Uterus (tissue), 4 donors: Measurements from ENCODE around the gene DMRTB1. TPM values are rescaled to one million over a fixed set of nuclear protein-coding genes. Genes with fewer than 3 reads are reported as not detected.

Experiments used
- DNase-seq, 2 donors: peaks; one replicate each; pipeline ENCODE4 v3.0.0-alpha.2; 2019 to 2020
- H3K27ac ChIP-seq, 2 donors: fragments of 200-600 bp; sonication (generic); 1 replicate in 1 of 2; 2 replicates in 1 of 2; pipeline ENCODE4 v1.5.1; 2016 to 2018
- H3K27me3 ChIP-seq, 2 donors: fragments of 200-600 bp; sonication (generic); one replicate each; pipeline ENCODE4 v1.5.1; 2018 to 2019; ENCODE audit warnings: control low read depth in 1 of 2
- H3K36me3 ChIP-seq, 2 donors: fragments of 200-600 bp; sonication (generic); one replicate each; pipeline ENCODE4 v1.5.1; 2019; ENCODE audit warnings: control low read depth in 1 of 2
- H3K4me1 ChIP-seq, 2 donors: fragments of 200-600 bp; sonication (generic); one replicate each; pipeline ENCODE4 v1.5.1; 2018 to 2019; ENCODE audit warnings: control low read depth in 1 of 2
- H3K4me3 ChIP-seq, 2 donors: fragments of 200-600 bp; sonication (generic); 1 replicate in 1 of 2; 2 replicates in 1 of 2; pipeline ENCODE4 v1.5.1; 2018 to 2019; ENCODE audit warnings: mild to moderate bottlenecking in 1 of 2
- H3K9me3 ChIP-seq, 2 donors: fragments of 200-600 bp; sonication (generic); one replicate each; pipeline ENCODE4 v1.5.1; 2019; ENCODE audit warnings: control low read depth in 1 of 2
- POLR2A ChIP-seq, 2 donors: fragments of 450-650 bp; IDR thresholded peaks; one replicate each; pipeline ENCODE4 v1.6.1; 2016; ENCODE audit warnings: antibody characterized with exemption in 2 of 2, mild to moderate bottlenecking in 1 of 2, moderate library complexity in 1 of 2
- intact Hi-C: fragments of 100-400 bp; cut with DNase I; formaldehyde crosslinking; loops from one replicate; pipeline ENCODE4 v1.15.1; 2023; ENCODE audit warnings: low total_unique reads
- total RNA-seq, 4 donors: library from RNA; depleted of rRNA in 3 of 4; stranded (reverse); fragments of >200 nt in 3 of 4; gene quantifications; one replicate each; pipeline versions ENCODE4 v1.1.0 to v1.2.4, GENCODE V29; 2014 to 2023
- TF ChIP-seq, protein P1 (sequence below), 4 experiments: fragments of 200-600 bp in 2 of 4; fragments of 450-650 bp in 2 of 4; sonication (generic) in 2 of 4; IDR thresholded peaks; one replicate each; pipeline ENCODE4 v1.5.1; 2016 to 2019; ENCODE audit warnings: antibody characterized with exemption in 4 of 4, mild to moderate bottlenecking in 2 of 4, moderate library complexity in 1 of 4
- donor health status: DM: yes; HTN: yes; CAD: no.

Gene DMRTB1
- total RNA-seq, 4 donors from 2014 or later = not detected

GRCh38 chr1:53416269-53416813, 42.9 kb upstream of the DMRTB1 start:
- H3K4me3 ChIP-seq = no peak overlapping the region
- H3K9me3 ChIP-seq = no peaks in the 10 kb centered on the region
- no peaks in the 10 kb centered on the region for H3K36me3 ChIP-seq
- H3K4me1 ChIP-seq = no peaks in the 10 kb centered on the region
- no peak for TF ChIP-seq POLR2A (IDR thresholded peaks at IDR 0.05)
- TF ChIP-seq, protein P1, sequence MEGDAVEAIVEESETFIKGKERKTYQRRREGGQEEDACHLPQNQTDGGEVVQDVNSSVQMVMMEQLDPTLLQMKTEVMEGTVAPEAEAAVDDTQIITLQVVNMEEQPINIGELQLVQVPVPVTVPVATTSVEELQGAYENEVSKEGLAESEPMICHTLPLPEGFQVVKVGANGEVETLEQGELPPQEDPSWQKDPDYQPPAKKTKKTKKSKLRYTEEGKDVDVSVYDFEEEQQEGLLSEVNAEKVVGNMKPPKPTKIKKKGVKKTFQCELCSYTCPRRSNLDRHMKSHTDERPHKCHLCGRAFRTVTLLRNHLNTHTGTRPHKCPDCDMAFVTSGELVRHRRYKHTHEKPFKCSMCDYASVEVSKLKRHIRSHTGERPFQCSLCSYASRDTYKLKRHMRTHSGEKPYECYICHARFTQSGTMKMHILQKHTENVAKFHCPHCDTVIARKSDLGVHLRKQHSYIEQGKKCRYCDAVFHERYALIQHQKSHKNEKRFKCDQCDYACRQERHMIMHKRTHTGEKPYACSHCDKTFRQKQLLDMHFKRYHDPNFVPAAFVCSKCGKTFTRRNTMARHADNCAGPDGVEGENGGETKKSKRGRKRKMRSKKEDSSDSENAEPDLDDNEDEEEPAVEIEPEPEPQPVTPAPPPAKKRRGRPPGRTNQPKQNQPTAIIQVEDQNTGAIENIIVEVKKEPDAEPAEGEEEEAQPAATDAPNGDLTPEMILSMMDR (IDR thresholded peaks at IDR 0.05) = no peak
- no peaks in the 10 kb centered on the region for H3K27me3 ChIP-seq
- no peak for DNase-seq
- no peak overlapping the region for H3K27ac ChIP-seq
- intact Hi-C loops = no loop called here

DNA sequence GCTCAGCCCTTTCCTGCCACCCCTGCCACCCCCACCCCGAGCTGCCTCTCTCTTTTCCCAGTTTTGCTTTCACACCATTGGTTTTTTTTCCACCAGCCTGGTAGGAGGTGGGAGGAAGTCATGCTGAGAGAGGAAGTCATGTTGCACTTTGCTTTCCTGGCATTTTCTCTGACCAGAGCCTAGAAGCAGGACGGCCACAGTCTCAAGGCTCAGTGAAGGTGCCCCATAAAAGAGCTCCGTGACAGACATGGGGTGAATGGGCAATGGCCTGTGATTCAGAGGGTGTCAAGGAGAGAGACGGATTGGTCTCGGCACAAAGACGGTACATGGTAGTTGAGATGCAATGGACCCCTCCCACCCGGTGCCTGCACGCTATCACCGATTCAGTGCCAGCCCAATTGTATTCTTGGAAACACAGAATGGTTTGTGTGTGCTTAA, 42.1 kb upstream of the DMRTB1 start:
- TF ChIP-seq, protein P1 (IDR thresholded peaks at IDR 0.05) = no peak
- no peak for TF ChIP-seq POLR2A (IDR thresholded peaks at IDR 0.05)
- no peaks in the 10 kb centered on the region for H3K36me3 ChIP-seq
- H3K9me3 ChIP-seq = no peaks in the 10 kb centered on the region
- H3K27ac ChIP-seq = no peak overlapping the region
- no peak overlapping the region for H3K4me3 ChIP-seq
- no peaks in the 10 kb centered on the region for H3K4me1 ChIP-seq
- no peaks in the 10 kb centered on the region for H3K27me3 ChIP-seq
- no peak for DNase-seq
- intact Hi-C loops = no loop called here

GRCh38 chr1:53419034-53419433, 40.2 kb upstream of the DMRTB1 start:
- H3K9me3 ChIP-seq = no peaks in the 10 kb centered on the region
- TF ChIP-seq POLR2A (IDR thresholded peaks at IDR 0.05) = no peak
- TF ChIP-seq, protein P1 (IDR thresholded peaks at IDR 0.05) = no peak
- no peak for DNase-seq
- intact Hi-C loops = no loop called here
- H3K27ac ChIP-seq = no peak overlapping the region
- H3K4me3 ChIP-seq = no peak overlapping the region
- no peaks in the 10 kb centered on the region for H3K27me3 ChIP-seq
- H3K36me3 ChIP-seq = no peaks in the 10 kb centered on the region
- H3K4me1 ChIP-seq = no peaks in the 10 kb centered on the region

- no peaks in the 10 kb centered on the region for H3K9me3 ChIP-seq
- H3K4me3 ChIP-seq = no peak overlapping the region
- no peaks in the 10 kb centered on the region for H3K27me3 ChIP-seq
- DNase-seq = no peak
- no peak overlapping the region for H3K27ac ChIP-seq
- TF ChIP-seq, protein P1 (IDR thresholded peaks at IDR 0.05) = no peak
- TF ChIP-seq POLR2A (IDR thresholded peaks at IDR 0.05) = no peak
- H3K36me3 ChIP-seq = no peaks in the 10 kb centered on the region
- no peaks in the 10 kb centered on the region for H3K4me1 ChIP-seq
- intact Hi-C loops = no loop called here
These were observed 38.9 kb upstream of the DMRTB1 start for GRCh38 chr1:53420341-53420740.

GRCh38 chr1:53421208-53421607, 38.0 kb upstream of the DMRTB1 start:
- TF ChIP-seq, protein P1 (IDR thresholded peaks at IDR 0.05) = no peak
- TF ChIP-seq POLR2A (IDR thresholded peaks at IDR 0.05) = no peak
- intact Hi-C loops = no loop called here
- Histone ChIP-seq H3K27ac (no peak overlapping the region), H3K36me3 (no peaks in the 10 kb centered on the region), H3K4me3 (no peak overlapping the region), H3K9me3 (no peaks in the 10 kb centered on the region), H3K27me3 (no peaks in the 10 kb centered on the region), H3K4me1 (no peaks in the 10 kb centered on the region)
- DNase-seq = no peak
